GM21529 (cell line): ENCODE results near the gene UCKL1.
"Not testable (repeated sequence)": the region's sequence is repeated elsewhere in the genome, so short reads cannot be mapped to it uniquely, and the experiment has no call there.

Experiments used
- ATAC-seq: cut with Tn5 transposase; IDR thresholded peaks from one replicate; pipeline ENCODE4 v1.9.1; 2021; ENCODE audit not compliant: unreplicated experiment

UCKL1 gene

GRCh38 chr20:63955827-63956663 is at the start of gene UCKL1:
UCKL1 (minus strand) TSS chr20:63956416; CDS start chr20:63956372, 44 bp downstream.
- ATAC-seq = peak; percentile 74

GRCh38 chr20:64005394-64005793 is 49.2 kb upstream of the UCKL1 start:
- no peak for ATAC-seq

- ATAC-seq = no peak
Measured at GRCh38 chr20:64003960-64004725, 47.9 kb upstream of the UCKL1 start.

GRCh38 chr20:64001607-64002011 is 45.4 kb upstream of the UCKL1 start:
- no peak for ATAC-seq

GRCh38 chr20:64000906-64001305 is 44.7 kb upstream of the UCKL1 start:
- ATAC-seq = no peak

- no peak for ATAC-seq
Measured at GRCh38 chr20:63982937-63983336, 26.7 kb upstream of the UCKL1 start.

GRCh38 chr20:63980806-63981728 is 24.9 kb upstream of the UCKL1 start, which contains the start of gene PRPF6:
PRPF6 (plus strand) TSS chr20:63981132; CDS start chr20:63981246, 114 bp downstream.
- ATAC-seq = peak; percentile 44

GRCh38 chr20:63980317-63980805 is 24.1 kb upstream of the UCKL1 start:
- peak; percentile 2 for ATAC-seq

- no peak for ATAC-seq
Measured at GRCh38 chr20:63979557-63980316, 23.5 kb upstream of the UCKL1 start, which contains the start of gene SAMD10. SAMD10 (minus strand) TSS chr20:63979642; CDS start chr20:63979467, 175 bp downstream.

GRCh38 chr20:63979229-63979556 is 23.0 kb upstream of the UCKL1 start:
- ATAC-seq = no peak

- ATAC-seq = peak; percentile 36
Measured at GRCh38 chr20:63978319-63979228, 22.4 kb upstream of the UCKL1 start.

GRCh38 chr20:63977739-63978276 is 21.6 kb upstream of the UCKL1 start:
- ATAC-seq = no peak

GRCh38 chr20:63976980-63977738 is 20.9 kb upstream of the UCKL1 start:
- no peak for ATAC-seq

GRCh38 chr20:63976511-63976910 is 20.3 kb upstream of the UCKL1 start:
- not testable (repeated sequence) for ATAC-seq

- no peak for ATAC-seq
Measured at GRCh38 chr20:63974402-63975200, 18.4 kb upstream of the UCKL1 start.

GRCh38 chr20:63973636-63974401 is 17.6 kb upstream of the UCKL1 start:
- no peak for ATAC-seq

- no peak for ATAC-seq
Measured at GRCh38 chr20:63973160-63973479, 16.9 kb upstream of the UCKL1 start.
